Measurements from ENCODE around the gene RASL10B.
"Not testable (repeated sequence)": the region's sequence is repeated elsewhere in the genome, so short reads cannot be mapped to it uniquely, and the experiment has no call there.

Gene RASL10B

GRCh38 chr17:35701491-35701890 lies 29.9 kb upstream of the RASL10B start:
- FAIRE-seq (no peak), DNase-seq (ENCODE audit: insufficient read length, low spot score) (no peak)

GRCh38 chr17:35703308-35703707 lies 28.1 kb upstream of the RASL10B start:
- DNase-seq (ENCODE audit: insufficient read length, low spot score); FAIRE-seq: not testable (repeated sequence)

More at GRCh38 chr17:35701491-35701890, 29.9 kb upstream of the RASL10B start:
- TF ChIP-seq POU2F2 (IDR thresholded peaks at IDR 0.05; ENCODE audit: low read depth, low read length) (no peak), PAX5 (IDR thresholded peaks at IDR 0.05; ENCODE audit: insufficient read depth, low read length, severe bottlenecking) (no peak), POLR2AphosphoS5 (IDR thresholded peaks at IDR 0.05; ENCODE audit: low read depth, low read length) (no peak), TAF1 (IDR thresholded peaks at IDR 0.05; ENCODE audit: low read depth, low read length) (no peak), SPI1 (IDR thresholded peaks at IDR 0.05; ENCODE audit: low read depth, low read length) (no peak), POLR2A (IDR thresholded peaks at IDR 0.05; ENCODE audit: low read depth, low read length) (no peak)

- TF ChIP-seq POLR2A (IDR thresholded peaks at IDR 0.05; ENCODE audit: low read depth, low read length): no peak
- no peak for TF ChIP-seq POLR2AphosphoS5 (IDR thresholded peaks at IDR 0.05; ENCODE audit: low read depth, low read length)
- no peak for TF ChIP-seq PAX5 (IDR thresholded peaks at IDR 0.05; ENCODE audit: insufficient read depth, low read length, severe bottlenecking)
- TF ChIP-seq SPI1 (IDR thresholded peaks at IDR 0.05; ENCODE audit: low read depth, low read length): no peak
- no peak for TF ChIP-seq TAF1 (IDR thresholded peaks at IDR 0.05; ENCODE audit: low read depth, low read length)
- TF ChIP-seq POU2F2 (IDR thresholded peaks at IDR 0.05; ENCODE audit: low read depth, low read length): no peak
- no peak for FAIRE-seq
- DNase-seq (ENCODE audit: insufficient read length, low spot score): no peak
Observed at GRCh38 chr17:35705230-35705629, 26.2 kb upstream of the RASL10B start.

- no peak for TF ChIP-seq SPI1 (IDR thresholded peaks at IDR 0.05; ENCODE audit: low read depth, low read length)
- no peak for TF ChIP-seq POU2F2 (IDR thresholded peaks at IDR 0.05; ENCODE audit: low read depth, low read length)
- TF ChIP-seq TAF1 (IDR thresholded peaks at IDR 0.05; ENCODE audit: low read depth, low read length): no peak
- no peak for TF ChIP-seq POLR2A (IDR thresholded peaks at IDR 0.05; ENCODE audit: low read depth, low read length)
- TF ChIP-seq POLR2AphosphoS5 (IDR thresholded peaks at IDR 0.05; ENCODE audit: low read depth, low read length): no peak
- no peak for TF ChIP-seq PAX5 (IDR thresholded peaks at IDR 0.05; ENCODE audit: insufficient read depth, low read length, severe bottlenecking)
- DNase-seq (ENCODE audit: insufficient read length, low spot score): no peak
Observed at GRCh38 chr17:35705705-35706104, 25.7 kb upstream of the RASL10B start.

GRCh38 chr17:35708149-35708548 lies 23.3 kb upstream of the RASL10B start:
- no peak for DNase-seq (ENCODE audit: insufficient read length, low spot score)
- FAIRE-seq: no peak

More at GRCh38 chr17:35705705-35706104, 25.7 kb upstream of the RASL10B start:
- no peak for FAIRE-seq

GRCh38 chr17:35708951-35709350 lies 22.5 kb upstream of the RASL10B start:
- DNase-seq (ENCODE audit: insufficient read length, low spot score) (no peak), FAIRE-seq (no peak)
- TF ChIP-seq PAX5 (IDR thresholded peaks at IDR 0.05; ENCODE audit: insufficient read depth, low read length, severe bottlenecking) (no peak), SPI1 (IDR thresholded peaks at IDR 0.05; ENCODE audit: low read depth, low read length) (no peak), POU2F2 (IDR thresholded peaks at IDR 0.05; ENCODE audit: low read depth, low read length) (no peak), POLR2AphosphoS5 (IDR thresholded peaks at IDR 0.05; ENCODE audit: low read depth, low read length) (no peak), TAF1 (IDR thresholded peaks at IDR 0.05; ENCODE audit: low read depth, low read length) (no peak), POLR2A (IDR thresholded peaks at IDR 0.05; ENCODE audit: low read depth, low read length) (no peak)

More at GRCh38 chr17:35708149-35708548, 23.3 kb upstream of the RASL10B start:
- TF ChIP-seq POLR2AphosphoS5 (IDR thresholded peaks at IDR 0.05; ENCODE audit: low read depth, low read length): no peak
- no peak for TF ChIP-seq PAX5 (IDR thresholded peaks at IDR 0.05; ENCODE audit: insufficient read depth, low read length, severe bottlenecking)
- TF ChIP-seq SPI1 (IDR thresholded peaks at IDR 0.05; ENCODE audit: low read depth, low read length): no peak
- no peak for TF ChIP-seq TAF1 (IDR thresholded peaks at IDR 0.05; ENCODE audit: low read depth, low read length)
- TF ChIP-seq POU2F2 (IDR thresholded peaks at IDR 0.05; ENCODE audit: low read depth, low read length): no peak
- TF ChIP-seq POLR2A (IDR thresholded peaks at IDR 0.05; ENCODE audit: low read depth, low read length): no peak

GRCh38 chr17:35709874-35710273 lies 21.6 kb upstream of the RASL10B start:
- no peak for TF ChIP-seq TAF1 (IDR thresholded peaks at IDR 0.05; ENCODE audit: low read depth, low read length)
- no peak for TF ChIP-seq PAX5 (IDR thresholded peaks at IDR 0.05; ENCODE audit: insufficient read depth, low read length, severe bottlenecking)
- no peak for TF ChIP-seq POLR2AphosphoS5 (IDR thresholded peaks at IDR 0.05; ENCODE audit: low read depth, low read length)
- no peak for TF ChIP-seq POU2F2 (IDR thresholded peaks at IDR 0.05; ENCODE audit: low read depth, low read length)
- no peak for TF ChIP-seq SPI1 (IDR thresholded peaks at IDR 0.05; ENCODE audit: low read depth, low read length)
- TF ChIP-seq POLR2A (IDR thresholded peaks at IDR 0.05; ENCODE audit: low read depth, low read length): no peak
- FAIRE-seq (no peak), DNase-seq (ENCODE audit: insufficient read length, low spot score) (no peak)

- no peak for DNase-seq (ENCODE audit: insufficient read length, low spot score)
- TF ChIP-seq POLR2A (IDR thresholded peaks at IDR 0.05; ENCODE audit: low read depth, low read length) (no peak), SPI1 (IDR thresholded peaks at IDR 0.05; ENCODE audit: low read depth, low read length) (no peak), TAF1 (IDR thresholded peaks at IDR 0.05; ENCODE audit: low read depth, low read length) (no peak), PAX5 (IDR thresholded peaks at IDR 0.05; ENCODE audit: insufficient read depth, low read length, severe bottlenecking) (no peak), POLR2AphosphoS5 (IDR thresholded peaks at IDR 0.05; ENCODE audit: low read depth, low read length) (no peak), POU2F2 (IDR thresholded peaks at IDR 0.05; ENCODE audit: low read depth, low read length) (no peak)
- no peak for FAIRE-seq
Observed at GRCh38 chr17:35710950-35711349, 20.5 kb upstream of the RASL10B start.

GRCh38 chr17:35713069-35713728 lies 18.2 kb upstream of the RASL10B start:
- DNase-seq (ENCODE audit: insufficient read length, low spot score): no peak
- FAIRE-seq: no peak
- TF ChIP-seq POU2F2 (IDR thresholded peaks at IDR 0.05; ENCODE audit: low read depth, low read length): no peak
- TF ChIP-seq POLR2AphosphoS5 (IDR thresholded peaks at IDR 0.05; ENCODE audit: low read depth, low read length): no peak
- no peak for TF ChIP-seq TAF1 (IDR thresholded peaks at IDR 0.05; ENCODE audit: low read depth, low read length)
- TF ChIP-seq SPI1 (IDR thresholded peaks at IDR 0.05; ENCODE audit: low read depth, low read length): no peak
- TF ChIP-seq PAX5 (IDR thresholded peaks at IDR 0.05; ENCODE audit: insufficient read depth, low read length, severe bottlenecking): no peak
- no peak for TF ChIP-seq POLR2A (IDR thresholded peaks at IDR 0.05; ENCODE audit: low read depth, low read length)

- DNase-seq (ENCODE audit: insufficient read length, low spot score) (no peak), FAIRE-seq (no peak)
- TF ChIP-seq POLR2AphosphoS5 (IDR thresholded peaks at IDR 0.05; ENCODE audit: low read depth, low read length) (no peak), POU2F2 (IDR thresholded peaks at IDR 0.05; ENCODE audit: low read depth, low read length) (no peak), PAX5 (IDR thresholded peaks at IDR 0.05; ENCODE audit: insufficient read depth, low read length, severe bottlenecking) (no peak), POLR2A (IDR thresholded peaks at IDR 0.05; ENCODE audit: low read depth, low read length) (no peak), SPI1 (IDR thresholded peaks at IDR 0.05; ENCODE audit: low read depth, low read length) (no peak), TAF1 (IDR thresholded peaks at IDR 0.05; ENCODE audit: low read depth, low read length) (no peak)
Observed at GRCh38 chr17:35714988-35715387, 16.5 kb upstream of the RASL10B start.
